ENCODE results near the gene ALOX5AP.

GRCh38 chr13:30721936-30722335, 13.4 kb upstream of the ALOX5AP start:
- TF ChIP-seq RXRA (IDR thresholded peaks at IDR 0.05): no peak
- TF ChIP-seq CTCF (IDR thresholded peaks at IDR 0.05; ENCODE audit: low read depth, low read length, missing input control): no peak
- TF ChIP-seq YY1 (IDR thresholded peaks at IDR 0.05): no peak
- no peak for TF ChIP-seq GABPA (IDR thresholded peaks at IDR 0.05 in 1 of 2, conservative IDR thresholded peaks at IDR 0.05 in 1 of 2)
- no peak for TF ChIP-seq REST (IDR thresholded peaks at IDR 0.05)
- TF ChIP-seq NR2F2 (IDR thresholded peaks at IDR 0.05): no peak
- no peak for TF ChIP-seq SP1 (IDR thresholded peaks at IDR 0.05)
- no peak for TF ChIP-seq FOXA1 (IDR thresholded peaks at IDR 0.05)
- TF ChIP-seq ZBTB33 (IDR thresholded peaks at IDR 0.05): no peak
- no peak for TF ChIP-seq TAF1 (conservative IDR thresholded peaks at IDR 0.05)

Data from liver (tissue), 3 donors.